ENCODE measurements around the gene TGFB2. TPM values are rescaled to one million over a fixed set of nuclear protein-coding genes. Genes with fewer than 3 reads are reported as not detected.

Gene TGFB2
- total and polyA plus RNA-seq, 2 experiments from 2014 or later: 13.6 to 17.1 TPM

GRCh38 chr1:218493986-218494385, 148.8 kb downstream of the TGFB2 start:
- Histone ChIP-seq H2AFZ (no peak overlapping the region), H3K4me1 (ENCODE audit: insufficient read depth) (no peaks in the 10 kb centered on the region), H3K4me2 (no peak overlapping the region)

More at GRCh38 chr1:218493986-218494385, 148.8 kb downstream of the TGFB2 start:
- H3K27me3 ChIP-seq: no peaks in the 10 kb centered on the region
- H3K9me2 ChIP-seq (replicated peaks; ENCODE audit: insufficient read depth): no peaks in the 10 kb centered on the region
- 51% methylated on average over 2 of the region's 2 CpGs for WGBS (ENCODE audit: low lambda C conversion rate, missing lambda C conversion rate)
- TF ChIP-seq EZH2 (IDR thresholded peaks at IDR 0.05; ENCODE audit: borderline replicate concordance) (no peak), CTCF (IDR thresholded peaks at IDR 0.05; ENCODE audit: poor library complexity) (no peak)
- H3K36me3 ChIP-seq (replicated peaks; ENCODE audit: insufficient read depth, low read depth): no peaks in the 10 kb centered on the region
- no peaks in the 10 kb centered on the region for H4K20me1 ChIP-seq (ENCODE audit: insufficient read depth, poor library complexity, severe bottlenecking)
- H3K9me3 ChIP-seq (ENCODE audit: low read depth): no peaks in the 10 kb centered on the region
- DNase-seq (ENCODE audit: low spot score): no peak
- no peak overlapping the region for H3K4me3 ChIP-seq
- H3K27ac ChIP-seq: no peak overlapping the region
- H3K79me2 ChIP-seq: no peaks in the 10 kb centered on the region

Small RNA genes within 50 kb of the gene (small RNA-seq; reads per million reads assigned to genes)
- not detected for gene AC096638.1

Other genes with a start within 250 kb of the TGFB2 start
- gene RRP15, start 60.0 kb upstream of the TGFB2 start, total RNA-seq: 6.7 and 7.7 TPM in 2 replicates
- 9.0 and 12.6 TPM in 2 replicates for gene RRP15, start 60.0 kb upstream of the TGFB2 start, polyA plus RNA-seq